ENCODE results near the gene IGF1.

IGF1 gene

GRCh38 chr12:102521662-102522277 is 41.4 kb upstream of the IGF1 start:
- DNase-seq (ENCODE audit: low spot score) (no peak), ATAC-seq (ENCODE audit: low read depth) (no peak)
- no peaks in the 10 kb centered on the region for H3K36me3 ChIP-seq (ENCODE audit: low read depth)
- H3K4me3 ChIP-seq (ENCODE audit: severe bottlenecking), result no peak overlapping the region
- H3K9me3 ChIP-seq (ENCODE audit: severe bottlenecking), result no peaks in the 10 kb centered on the region
- H3K4me1 ChIP-seq (ENCODE audit: insufficient read depth, poor library complexity, severe bottlenecking), result no peaks in the 10 kb centered on the region
- no peaks in the 10 kb centered on the region for H3K27me3 ChIP-seq (ENCODE audit: insufficient read depth, poor library complexity, severe bottlenecking)
- TF ChIP-seq, protein P1, sequence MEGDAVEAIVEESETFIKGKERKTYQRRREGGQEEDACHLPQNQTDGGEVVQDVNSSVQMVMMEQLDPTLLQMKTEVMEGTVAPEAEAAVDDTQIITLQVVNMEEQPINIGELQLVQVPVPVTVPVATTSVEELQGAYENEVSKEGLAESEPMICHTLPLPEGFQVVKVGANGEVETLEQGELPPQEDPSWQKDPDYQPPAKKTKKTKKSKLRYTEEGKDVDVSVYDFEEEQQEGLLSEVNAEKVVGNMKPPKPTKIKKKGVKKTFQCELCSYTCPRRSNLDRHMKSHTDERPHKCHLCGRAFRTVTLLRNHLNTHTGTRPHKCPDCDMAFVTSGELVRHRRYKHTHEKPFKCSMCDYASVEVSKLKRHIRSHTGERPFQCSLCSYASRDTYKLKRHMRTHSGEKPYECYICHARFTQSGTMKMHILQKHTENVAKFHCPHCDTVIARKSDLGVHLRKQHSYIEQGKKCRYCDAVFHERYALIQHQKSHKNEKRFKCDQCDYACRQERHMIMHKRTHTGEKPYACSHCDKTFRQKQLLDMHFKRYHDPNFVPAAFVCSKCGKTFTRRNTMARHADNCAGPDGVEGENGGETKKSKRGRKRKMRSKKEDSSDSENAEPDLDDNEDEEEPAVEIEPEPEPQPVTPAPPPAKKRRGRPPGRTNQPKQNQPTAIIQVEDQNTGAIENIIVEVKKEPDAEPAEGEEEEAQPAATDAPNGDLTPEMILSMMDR (IDR thresholded peaks at IDR 0.05; ENCODE audit: poor library complexity, severe bottlenecking), result no peak
- no peak overlapping the region for H3K27ac ChIP-seq (ENCODE audit: poor library complexity, severe bottlenecking)

DNA sequence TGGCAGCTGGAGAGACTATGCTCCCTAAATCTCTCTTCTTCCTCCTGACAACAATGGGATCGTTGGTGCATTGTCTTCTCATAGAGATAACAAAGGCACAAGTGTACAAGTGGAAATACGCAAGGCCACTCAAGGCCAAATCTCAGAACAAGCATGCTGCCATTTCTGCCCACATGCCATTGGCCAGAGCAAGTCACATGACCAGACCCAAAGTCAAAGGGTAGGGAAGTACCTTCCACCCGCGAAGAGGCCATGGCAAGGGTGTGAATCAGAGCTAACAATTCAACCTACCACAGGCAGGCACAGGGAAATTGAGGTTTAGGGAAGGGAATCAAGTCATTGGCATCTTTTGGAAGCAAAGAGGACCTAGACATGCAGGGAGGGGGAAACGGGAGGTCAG is 38.5 kb upstream of the IGF1 start:
- Histone ChIP-seq H3K4me1 (ENCODE audit: insufficient read depth, poor library complexity, severe bottlenecking) (no peaks in the 10 kb centered on the region), H3K4me3 (ENCODE audit: severe bottlenecking) (no peak overlapping the region), H3K9me3 (ENCODE audit: severe bottlenecking) (no peaks in the 10 kb centered on the region), H3K36me3 (ENCODE audit: low read depth) (no peaks in the 10 kb centered on the region), H3K27ac (ENCODE audit: poor library complexity, severe bottlenecking) (no peak overlapping the region), H3K27me3 (ENCODE audit: insufficient read depth, poor library complexity, severe bottlenecking) (no peaks in the 10 kb centered on the region)
- no peak for DNase-seq (ENCODE audit: low spot score)
- TF ChIP-seq, protein P1 (IDR thresholded peaks at IDR 0.05; ENCODE audit: poor library complexity, severe bottlenecking), result no peak
- no peak for ATAC-seq (ENCODE audit: low read depth)

DNA sequence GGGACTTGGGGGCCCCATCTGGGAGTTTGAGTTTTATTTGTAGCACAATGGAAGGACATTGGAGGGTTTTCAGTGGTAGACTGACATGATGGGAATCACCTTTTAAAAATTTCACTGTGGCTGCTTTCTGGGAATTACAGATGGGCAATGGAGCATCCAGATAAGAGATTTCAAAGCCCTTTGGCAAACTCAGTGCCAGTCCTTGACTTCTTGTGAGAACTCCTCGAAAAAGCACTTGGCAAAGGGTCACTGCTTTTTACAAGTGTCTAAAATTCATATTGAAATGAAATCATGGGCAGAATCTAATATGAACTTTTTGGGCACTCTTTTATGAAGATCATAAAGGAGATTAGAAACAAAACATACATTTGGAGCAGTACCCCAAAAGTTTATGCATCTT is 34.3 kb upstream of the IGF1 start:
- Histone ChIP-seq H3K4me3 (ENCODE audit: severe bottlenecking) (no peak overlapping the region), H3K36me3 (ENCODE audit: low read depth) (no peaks in the 10 kb centered on the region), H3K27me3 (ENCODE audit: insufficient read depth, poor library complexity, severe bottlenecking) (no peaks in the 10 kb centered on the region), H3K9me3 (ENCODE audit: severe bottlenecking) (no peaks in the 10 kb centered on the region), H3K4me1 (ENCODE audit: insufficient read depth, poor library complexity, severe bottlenecking) (no peaks in the 10 kb centered on the region), H3K27ac (ENCODE audit: poor library complexity, severe bottlenecking) (no peak overlapping the region)
- DNase-seq (ENCODE audit: low spot score) (no peak), ATAC-seq (ENCODE audit: low read depth) (no peak)
- TF ChIP-seq, protein P1 (IDR thresholded peaks at IDR 0.05; ENCODE audit: poor library complexity, severe bottlenecking), result no peak

DNA sequence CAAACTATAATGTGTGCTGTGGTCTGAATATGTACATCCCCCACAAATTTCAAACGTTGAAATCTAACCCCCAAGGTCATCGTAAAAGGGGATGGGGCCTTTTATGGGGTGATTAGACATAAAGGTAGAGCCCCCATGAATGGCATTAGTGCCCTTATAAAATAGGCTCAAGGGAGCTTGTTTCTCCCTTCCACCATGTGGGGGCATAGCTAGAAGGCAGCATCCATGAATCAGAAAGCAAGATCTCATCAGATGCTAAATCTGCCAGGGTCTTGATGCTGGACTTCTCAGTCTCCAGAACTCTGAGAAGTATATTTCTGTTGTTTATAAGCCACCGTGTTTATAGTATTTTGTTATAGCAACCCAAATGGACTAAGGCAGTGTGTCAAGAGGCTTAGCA is 33.4 kb upstream of the IGF1 start:
- TF ChIP-seq, protein P1 (IDR thresholded peaks at IDR 0.05; ENCODE audit: poor library complexity, severe bottlenecking), result no peak
- Histone ChIP-seq H3K4me1 (ENCODE audit: insufficient read depth, poor library complexity, severe bottlenecking) (no peaks in the 10 kb centered on the region), H3K27ac (ENCODE audit: poor library complexity, severe bottlenecking) (no peak overlapping the region), H3K36me3 (ENCODE audit: low read depth) (no peaks in the 10 kb centered on the region), H3K4me3 (ENCODE audit: severe bottlenecking) (no peak overlapping the region), H3K9me3 (ENCODE audit: severe bottlenecking) (no peaks in the 10 kb centered on the region), H3K27me3 (ENCODE audit: insufficient read depth, poor library complexity, severe bottlenecking) (no peaks in the 10 kb centered on the region)
- DNase-seq (ENCODE audit: low spot score) (no peak), ATAC-seq (ENCODE audit: low read depth) (no peak)

DNA sequence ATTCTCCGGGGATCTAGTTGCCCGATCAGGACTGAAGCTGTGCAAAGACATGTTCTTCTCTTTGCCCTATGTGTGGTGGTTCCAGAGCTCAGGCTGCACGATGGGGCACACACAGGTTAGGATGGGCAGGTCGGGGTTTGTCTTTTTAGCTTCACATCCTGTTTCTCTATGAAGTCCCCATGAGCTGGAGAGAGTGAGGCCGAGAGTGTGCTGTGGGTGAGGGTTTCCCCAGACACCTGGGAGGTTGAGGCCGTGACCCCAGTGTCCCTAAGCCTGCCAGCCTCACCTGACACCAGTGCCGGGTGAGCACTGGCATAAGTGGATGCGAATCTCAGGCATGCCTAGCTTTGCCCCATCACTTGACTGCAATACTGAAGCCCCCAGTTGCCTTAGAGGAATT is 32.9 kb upstream of the IGF1 start:
- no peak for ATAC-seq (ENCODE audit: low read depth)

More for the DNA sequence above, 32.9 kb upstream of the IGF1 start:
- H3K36me3 ChIP-seq (ENCODE audit: low read depth), result no peaks in the 10 kb centered on the region
- TF ChIP-seq, protein P1 (IDR thresholded peaks at IDR 0.05; ENCODE audit: poor library complexity, severe bottlenecking), result no peak
- no peaks in the 10 kb centered on the region for H3K27me3 ChIP-seq (ENCODE audit: insufficient read depth, poor library complexity, severe bottlenecking)
- no peaks in the 10 kb centered on the region for H3K4me1 ChIP-seq (ENCODE audit: insufficient read depth, poor library complexity, severe bottlenecking)
- H3K9me3 ChIP-seq (ENCODE audit: severe bottlenecking), result no peaks in the 10 kb centered on the region
- no peak overlapping the region for H3K4me3 ChIP-seq (ENCODE audit: severe bottlenecking)
- H3K27ac ChIP-seq (ENCODE audit: poor library complexity, severe bottlenecking), result no peak overlapping the region
- no peak for DNase-seq (ENCODE audit: low spot score)
